Mononuclear cell (primary cell): ENCODE data around the gene SSC5D. TPM values are rescaled to one million over a fixed set of nuclear protein-coding genes. Genes with fewer than 3 reads are reported as not detected.

Source experiments
- H3K27me3 ChIP-seq: 2 replicates; pipeline ENCODE4 v1.6.0; 2011; ENCODE audit warnings: low read length, control low read depth; ENCODE audit not compliant: insufficient read depth
- H3K4me1 ChIP-seq: 2 replicates; pipeline ENCODE4 v1.5.1; 2011; ENCODE audit warnings: mild to moderate bottlenecking, low read length, control low read depth; ENCODE audit not compliant: insufficient read depth
- H3K4me3 ChIP-seq: 2 replicates; pipeline ENCODE4 v1.5.1; 2011; ENCODE audit warnings: mild to moderate bottlenecking, low read length, moderate library complexity
- H3K9me3 ChIP-seq: 2 replicates; pipeline ENCODE4 v1.5.1; 2011; ENCODE audit warnings: low read depth, mild to moderate bottlenecking, control low read depth, low read length
- total RNA-seq: library from RNA; depleted of rRNA; stranded (reverse); fragments of >200 nt; gene quantifications from one replicate; pipeline ENCODE4 v1.2.3, GENCODE V29; 2012

The SSC5D gene
- total RNA-seq, 1 donor, result 0.10 TPM

DNA sequence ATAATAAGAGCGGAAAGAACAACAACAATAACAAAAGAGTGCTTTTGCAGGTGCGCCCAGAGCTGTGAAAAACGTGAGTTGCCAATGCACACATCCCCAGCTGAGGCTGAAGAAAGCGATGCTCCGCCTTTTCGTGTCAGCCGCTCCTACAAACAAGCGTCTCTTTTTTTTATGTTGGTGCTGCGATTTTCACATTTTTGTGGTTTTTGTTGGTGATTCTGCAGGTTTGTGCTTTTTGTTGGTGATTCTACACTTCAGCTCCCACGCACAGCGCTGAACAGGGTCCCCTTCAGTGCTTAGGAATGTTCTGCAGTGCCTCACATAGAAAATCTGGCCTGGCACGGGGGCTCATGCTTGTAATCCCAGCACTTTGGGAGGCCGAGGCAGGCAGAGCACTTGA is 64.4 kb downstream of the SSC5D start:
- no peaks in the 10 kb centered on the region for H3K9me3 ChIP-seq
- no peak overlapping the region for H3K4me3 ChIP-seq
- no peaks in the 10 kb centered on the region for H3K4me1 ChIP-seq
- H3K27me3 ChIP-seq, result no peaks in the 10 kb centered on the region

GRCh38 chr19:55553217-55554182 is 65.3 kb downstream of the SSC5D start:
- H3K9me3 ChIP-seq, result no peaks in the 10 kb centered on the region

DNA sequence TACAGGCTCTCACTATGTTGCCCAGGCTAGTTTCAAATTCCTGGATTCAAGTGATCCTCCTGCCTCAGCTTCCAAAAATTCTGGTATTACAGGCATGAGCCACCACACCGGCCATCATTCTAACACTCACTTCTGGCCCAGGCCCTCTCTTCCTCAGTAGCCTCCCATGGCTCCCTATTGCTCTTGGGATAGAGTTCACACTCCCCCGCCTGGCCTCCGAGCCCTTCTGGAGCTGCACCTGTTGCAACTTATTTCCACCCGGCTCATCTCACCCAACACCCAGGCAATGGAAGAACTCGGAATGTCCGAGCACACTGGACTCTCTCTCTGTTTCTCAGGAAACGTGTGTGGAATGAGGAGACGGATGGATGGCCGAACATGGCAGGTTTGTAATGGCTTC is 66.1 kb downstream of the SSC5D start:
- H3K27me3 ChIP-seq, result no peaks in the 10 kb centered on the region
- H3K4me1 ChIP-seq, result no peaks in the 10 kb centered on the region
- no peaks in the 10 kb centered on the region for H3K9me3 ChIP-seq
- H3K4me3 ChIP-seq, result no peak overlapping the region

More at GRCh38 chr19:55553217-55554182, 65.3 kb downstream of the SSC5D start:
- Histone ChIP-seq H3K27me3 (no peaks in the 10 kb centered on the region), H3K4me3 (no peak overlapping the region), H3K4me1 (no peaks in the 10 kb centered on the region)

GRCh38 chr19:55554741-55555152 is 66.5 kb downstream of the SSC5D start:
- Histone ChIP-seq H3K4me3 (no peak overlapping the region), H3K27me3 (no peaks in the 10 kb centered on the region), H3K9me3 (no peaks in the 10 kb centered on the region), H3K4me1 (no peaks in the 10 kb centered on the region)

GRCh38 chr19:55559684-55560083 is 71.4 kb downstream of the SSC5D start:
- no peak overlapping the region for H3K4me3 ChIP-seq
- no peaks in the 10 kb centered on the region for H3K9me3 ChIP-seq
- H3K27me3 ChIP-seq, result no peaks in the 10 kb centered on the region
- H3K4me1 ChIP-seq, result no peaks in the 10 kb centered on the region

DNA sequence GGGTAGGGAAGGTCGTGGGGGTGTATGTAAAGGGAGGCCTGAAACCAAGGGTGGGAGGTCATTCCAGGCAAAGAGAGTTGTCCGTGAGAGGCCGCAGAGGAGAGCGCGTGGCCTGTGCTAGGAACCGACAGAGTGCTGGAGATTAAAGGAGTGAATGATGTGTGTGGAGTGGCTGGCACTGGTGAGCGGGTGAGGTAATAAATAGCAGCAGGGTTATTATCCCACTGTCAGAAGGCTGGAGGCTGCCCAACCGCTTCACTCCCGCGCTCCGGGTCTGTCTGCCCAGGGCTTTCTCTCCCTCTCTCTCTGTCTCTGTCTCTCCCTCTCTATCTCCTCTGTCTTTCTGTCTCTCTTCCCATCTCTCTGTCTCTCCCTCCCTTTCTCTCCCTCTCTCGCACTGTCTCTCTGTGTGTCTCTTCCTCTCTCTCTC is 75.0 kb downstream of the SSC5D start:
- H3K4me1 ChIP-seq, result no peaks in the 10 kb centered on the region
- no peaks in the 10 kb centered on the region for H3K27me3 ChIP-seq
- no peaks in the 10 kb centered on the region for H3K9me3 ChIP-seq
- no peak overlapping the region for H3K4me3 ChIP-seq

DNA sequence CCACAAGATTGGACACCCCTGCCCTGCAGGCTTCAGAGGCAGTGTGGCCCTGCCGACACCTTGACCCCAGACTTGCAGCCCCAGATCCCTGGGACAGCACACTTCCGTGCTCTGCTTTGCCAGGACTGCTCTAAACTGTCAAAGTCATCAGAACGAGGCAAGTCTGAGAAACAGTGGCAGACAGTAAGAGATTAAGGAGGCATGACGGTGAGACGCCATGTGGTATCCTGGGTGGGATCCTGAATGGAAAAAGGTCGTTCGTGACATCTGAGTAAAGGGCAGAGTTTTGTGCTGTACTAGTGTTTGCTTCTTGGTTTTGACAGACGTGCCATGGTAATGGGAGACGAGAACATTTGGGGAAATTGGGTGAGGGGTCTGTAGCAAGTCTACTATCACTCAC is 78.6 kb downstream of the SSC5D start:
- no peaks in the 10 kb centered on the region for H3K27me3 ChIP-seq
- no peak overlapping the region for H3K4me3 ChIP-seq
- H3K4me1 ChIP-seq, result no peaks in the 10 kb centered on the region
- no peaks in the 10 kb centered on the region for H3K9me3 ChIP-seq

- H3K4me1 ChIP-seq, result no peaks in the 10 kb centered on the region
- H3K4me3 ChIP-seq, result no peak overlapping the region
- no peaks in the 10 kb centered on the region for H3K9me3 ChIP-seq
- H3K27me3 ChIP-seq, result no peaks in the 10 kb centered on the region
Observed at GRCh38 chr19:55567708-55568328, 79.6 kb downstream of the SSC5D start.

Other genes with a start within 250 kb of the SSC5D start
- 62.5 TPM for gene PPP6R1, start 229.4 kb upstream of the SSC5D start, total RNA-seq
- 7.9 TPM for gene HSPBP1, start 208.3 kb upstream of the SSC5D start, total RNA-seq
- gene BRSK1, start 204.4 kb upstream of the SSC5D start, total RNA-seq, result 0.52 TPM
- gene TMEM150B, start 163.1 kb upstream of the SSC5D start, total RNA-seq, result 2.0 TPM
- gene KMT5C, start 148.6 kb upstream of the SSC5D start, total RNA-seq, result 14.3 TPM
- gene COX6B2, start 133.7 kb upstream of the SSC5D start, total RNA-seq, result not detected
- gene GARIN5B, start 125.2 kb upstream of the SSC5D start, total RNA-seq, result not detected
- gene IL11, start 118.0 kb upstream of the SSC5D start, total RNA-seq, result 0.10 TPM
- not detected for gene TMEM190, start 111.6 kb upstream of the SSC5D start, total RNA-seq
- 1.9 TPM for gene TMEM238, start 104.1 kb upstream of the SSC5D start, total RNA-seq
- 605 TPM for gene RPL28, start 102.5 kb upstream of the SSC5D start, total RNA-seq
- 20.7 TPM for gene UBE2S, start 80.6 kb upstream of the SSC5D start, total RNA-seq
- not detected for gene SHISA7, start 45.1 kb upstream of the SSC5D start, total RNA-seq
- gene ISOC2, start 26.8 kb upstream of the SSC5D start, total RNA-seq, result 4.5 TPM
- not detected for gene C19orf85, start 23.7 kb upstream of the SSC5D start, total RNA-seq
- gene ZNF628, start 11.8 kb upstream of the SSC5D start, total RNA-seq, result 3.5 TPM
- gene NAT14, start 3.2 kb upstream of the SSC5D start, total RNA-seq, result 1.9 TPM
- gene SBK2, start 48.7 kb downstream of the SSC5D start, total RNA-seq, result not detected
- not detected for gene SBK3, start 57.1 kb downstream of the SSC5D start, total RNA-seq
- 2.7 TPM for gene ZNF579, start 92.4 kb downstream of the SSC5D start, total RNA-seq
- gene FIZ1, start 111.1 kb downstream of the SSC5D start, total RNA-seq, result 2.2 TPM
- gene ZNF524, start 111.9 kb downstream of the SSC5D start, total RNA-seq, result 9.6 TPM
- gene ZNF865, start 117.2 kb downstream of the SSC5D start, total RNA-seq, result 3.3 TPM
- gene ZNF784, start 136.1 kb downstream of the SSC5D start, total RNA-seq, result 6.3 TPM
- gene ZNF580, start 152.6 kb downstream of the SSC5D start, total RNA-seq, result 14.4 TPM
- 19.0 TPM for gene ZNF581, start 155.2 kb downstream of the SSC5D start, total RNA-seq
- 1.9 TPM for gene CCDC106, start 159.8 kb downstream of the SSC5D start, total RNA-seq
- gene U2AF2, start 166.6 kb downstream of the SSC5D start, total RNA-seq, result 55.6 TPM
- gene EPN1, start 186.8 kb downstream of the SSC5D start, total RNA-seq, result 23.5 TPM
- gene NLRP9, start 250.0 kb downstream of the SSC5D start, total RNA-seq, result not detected